Activated T-helper 1 cell treated with Interleukin-2 at 50 U/mL for 16 hours (primary cell): Measurements from ENCODE around the gene ATG12.
"Not testable (repeated sequence)": the region's sequence is repeated elsewhere in the genome, so short reads cannot be mapped to it uniquely, and the experiment has no call there.

Experiments
- DNase-seq: peaks from one replicate; pipeline ENCODE4 v3.0.0-alpha.2; 2020; ENCODE audit warnings: low read depth

ATG12 gene

GRCh38 chr5:115842089-115842935, 947 bp upstream of the ATG12 start:
- DNase-seq = no peak

GRCh38 chr5:115840873-115841272, 492 bp downstream of the ATG12 start:
- no peak for DNase-seq

- DNase-seq = no peak
Measured at GRCh38 chr5:115838885-115839518, 2.4 kb downstream of the ATG12 start.

- DNase-seq = no peak
Measured at GRCh38 chr5:115835481-115835880, 5.9 kb downstream of the ATG12 start.

- no peak for DNase-seq
Measured at GRCh38 chr5:115831163-115831768, 10.1 kb downstream of the ATG12 start.

GRCh38 chr5:115829913-115830312, 11.5 kb downstream of the ATG12 start:
- no peak for DNase-seq

GRCh38 chr5:115825948-115826347, 15.4 kb downstream of the ATG12 start:
- DNase-seq = no peak

- not testable (repeated sequence) for DNase-seq
Measured at GRCh38 chr5:115824983-115825382, 16.4 kb downstream of the ATG12 start.

- no peak for DNase-seq
Measured at GRCh38 chr5:115820846-115821245, 20.5 kb downstream of the ATG12 start.

GRCh38 chr5:115818821-115819220, 22.5 kb downstream of the ATG12 start:
- DNase-seq = no peak

GRCh38 chr5:115817386-115817785, 24.0 kb downstream of the ATG12 start:
- no peak for DNase-seq

GRCh38 chr5:115816226-115817081, 24.9 kb downstream of the ATG12 start, which contains the start of gene CDO1:
CDO1 (minus strand) TSS chr5:115816659; CDS start chr5:115816397, 262 bp downstream.
- DNase-seq = no peak

- DNase-seq = no peak
Measured at GRCh38 chr5:115815693-115816225, 25.6 kb downstream of the ATG12 start.

- no peak for DNase-seq
Measured at GRCh38 chr5:115815006-115815692, 26.2 kb downstream of the ATG12 start.

GRCh38 chr5:115813719-115814118, 27.6 kb downstream of the ATG12 start:
- no peak for DNase-seq

- DNase-seq = no peak
Measured at GRCh38 chr5:115812372-115812771, 29.0 kb downstream of the ATG12 start.

- no peak for DNase-seq
Measured at GRCh38 chr5:115811406-115811805, 30.0 kb downstream of the ATG12 start.

- no peak for DNase-seq
Measured at GRCh38 chr5:115810761-115811160, 30.6 kb downstream of the ATG12 start.

GRCh38 chr5:115809946-115810345, 31.4 kb downstream of the ATG12 start:
- no peak for DNase-seq

- DNase-seq = not testable (repeated sequence)
Measured at GRCh38 chr5:115808066-115808465, 33.3 kb downstream of the ATG12 start.

GRCh38 chr5:115807654-115808052, 33.7 kb downstream of the ATG12 start:
- DNase-seq = no peak
